Kidney epithelial cell (primary cell): ENCODE measurements around the gene VPS33B. TPM values are rescaled to one million over a fixed set of nuclear protein-coding genes. Genes with fewer than 3 reads are reported as not detected.

Source experiments
- DNase-seq: peaks from one replicate; pipeline ENCODE4 v3.0.0-alpha.2; 2010; ENCODE audit warnings: low read depth
- H3K27me3 ChIP-seq: 2 replicates; pipeline ENCODE4 v1.6.0; 2011; ENCODE audit warnings: low read length; ENCODE audit not compliant: control insufficient read depth, insufficient read depth
- H3K36me3 ChIP-seq: 2 replicates; pipeline ENCODE4 v1.5.1; 2011; ENCODE audit warnings: low read length; ENCODE audit not compliant: control insufficient read depth, insufficient read depth
- H3K4me3 ChIP-seq: 2 replicates; pipeline ENCODE4 v1.5.1; 2011; ENCODE audit warnings: low read depth, mild to moderate bottlenecking, control low read depth, low read length
- total RNA-seq: library from RNA; depleted of rRNA; stranded (reverse); fragments of >200 nt; gene quantifications from 2 replicates; pipeline ENCODE4 v1.2.3, GENCODE V29; 2015
- TF ChIP-seq, protein P1 (sequence below): IDR thresholded peaks from 2 replicates; pipeline ENCODE4 v1.5.1; 2011; ENCODE audit warnings: mild to moderate bottlenecking, moderate library complexity, low read length, control low read depth, inconsistent platforms; ENCODE audit not compliant: insufficient read depth, poor library complexity, severe bottlenecking

Gene VPS33B
- total RNA-seq, 1 donor from 2014 or later = 15.5 TPM

DNA sequence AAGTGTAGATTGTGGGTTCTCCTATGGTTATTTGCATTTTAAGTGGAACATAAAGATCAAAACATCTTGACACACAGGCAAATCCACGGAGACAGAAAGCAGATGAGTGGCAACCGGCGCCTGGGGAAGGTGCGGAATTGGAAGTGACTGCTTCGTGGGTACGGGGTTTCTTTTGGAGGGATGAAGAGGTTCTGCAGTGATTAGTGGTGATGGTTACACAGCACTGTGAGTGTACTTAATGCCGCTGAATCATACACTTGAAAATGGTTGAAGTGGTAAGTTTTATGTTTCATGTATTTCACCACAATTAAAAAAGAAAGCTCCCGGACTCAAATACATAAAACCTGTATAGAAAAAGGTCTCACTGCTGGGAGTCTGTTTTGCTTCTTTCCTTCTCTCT is 18.5 kb upstream of the VPS33B start:
- Histone ChIP-seq H3K36me3 (no peaks in the 10 kb centered on the region), H3K4me3 (no peak overlapping the region), H3K27me3 (no peaks in the 10 kb centered on the region)
- no peak for DNase-seq
- TF ChIP-seq, protein P1, sequence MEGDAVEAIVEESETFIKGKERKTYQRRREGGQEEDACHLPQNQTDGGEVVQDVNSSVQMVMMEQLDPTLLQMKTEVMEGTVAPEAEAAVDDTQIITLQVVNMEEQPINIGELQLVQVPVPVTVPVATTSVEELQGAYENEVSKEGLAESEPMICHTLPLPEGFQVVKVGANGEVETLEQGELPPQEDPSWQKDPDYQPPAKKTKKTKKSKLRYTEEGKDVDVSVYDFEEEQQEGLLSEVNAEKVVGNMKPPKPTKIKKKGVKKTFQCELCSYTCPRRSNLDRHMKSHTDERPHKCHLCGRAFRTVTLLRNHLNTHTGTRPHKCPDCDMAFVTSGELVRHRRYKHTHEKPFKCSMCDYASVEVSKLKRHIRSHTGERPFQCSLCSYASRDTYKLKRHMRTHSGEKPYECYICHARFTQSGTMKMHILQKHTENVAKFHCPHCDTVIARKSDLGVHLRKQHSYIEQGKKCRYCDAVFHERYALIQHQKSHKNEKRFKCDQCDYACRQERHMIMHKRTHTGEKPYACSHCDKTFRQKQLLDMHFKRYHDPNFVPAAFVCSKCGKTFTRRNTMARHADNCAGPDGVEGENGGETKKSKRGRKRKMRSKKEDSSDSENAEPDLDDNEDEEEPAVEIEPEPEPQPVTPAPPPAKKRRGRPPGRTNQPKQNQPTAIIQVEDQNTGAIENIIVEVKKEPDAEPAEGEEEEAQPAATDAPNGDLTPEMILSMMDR = no peak

DNA sequence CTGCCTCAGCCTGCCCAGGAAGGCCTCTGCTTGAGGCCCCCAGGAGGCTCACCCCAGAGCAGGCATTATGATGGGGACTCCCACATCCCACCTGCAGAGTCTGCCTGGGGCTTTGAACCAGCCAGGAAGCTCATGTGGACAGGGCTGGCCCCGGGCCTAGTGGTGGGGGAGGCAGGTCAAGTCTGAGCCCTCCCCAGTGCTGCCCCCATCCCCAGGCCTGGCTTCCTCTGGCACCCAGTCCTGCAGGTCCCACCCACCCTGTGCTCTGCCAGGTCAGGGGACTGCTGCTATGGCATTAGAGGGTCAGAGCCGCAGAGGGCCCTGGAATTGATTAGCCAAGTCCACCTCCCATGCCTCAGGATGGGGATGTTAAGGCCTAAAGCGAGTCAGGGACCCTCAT is 17.6 kb upstream of the VPS33B start:
- H3K27me3 ChIP-seq = no peaks in the 10 kb centered on the region
- no peak for DNase-seq
- TF ChIP-seq, protein P1 = no peak
- H3K4me3 ChIP-seq = no peak overlapping the region
- no peaks in the 10 kb centered on the region for H3K36me3 ChIP-seq

DNA sequence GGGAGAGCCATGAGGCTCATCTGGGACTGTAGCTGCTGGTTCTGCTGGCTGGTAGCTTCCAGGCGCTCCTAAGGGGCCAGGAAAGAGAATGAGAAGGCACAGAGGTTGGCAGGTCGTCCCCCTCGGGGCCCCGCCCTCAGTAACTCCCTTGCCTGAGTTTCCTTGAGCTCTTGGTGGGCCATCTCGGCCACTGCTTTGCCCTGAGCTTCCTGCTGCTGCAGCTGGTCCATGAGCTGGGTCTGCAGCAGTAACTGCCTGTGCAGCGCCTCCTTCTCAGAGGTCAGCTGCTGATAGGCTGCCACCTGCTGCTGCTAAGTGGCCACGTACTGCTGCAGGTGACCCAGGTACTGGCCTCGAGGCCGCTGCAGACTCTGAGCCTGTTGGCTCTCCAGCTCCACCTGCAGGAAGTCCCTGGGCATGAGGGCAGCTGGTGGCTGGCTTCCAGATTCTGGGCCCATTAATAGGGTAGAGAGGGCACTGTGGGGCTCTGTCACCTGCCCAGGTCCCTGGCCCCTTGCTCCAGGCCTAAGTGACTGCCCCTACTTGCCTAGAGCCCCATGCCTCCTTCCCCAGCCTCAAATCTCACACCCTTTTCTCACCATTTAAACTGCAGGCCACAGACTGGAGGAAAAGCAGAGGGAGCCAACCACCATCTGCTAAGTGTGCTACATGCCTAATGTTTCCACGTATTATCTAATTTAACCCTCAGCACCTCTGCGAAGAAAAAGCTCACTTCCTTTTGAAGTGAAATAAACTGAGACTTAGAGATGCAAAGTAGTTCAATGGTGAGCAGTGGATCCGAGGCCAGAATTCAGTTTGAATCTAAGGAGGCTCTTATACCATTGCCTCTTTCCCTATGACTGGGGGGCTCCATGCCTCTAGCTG is 10.8 kb upstream of the VPS33B start:
- TF ChIP-seq, protein P1 = peak; percentile 87
- Histone ChIP-seq H3K36me3 (no peaks in the 10 kb centered on the region), H3K27me3 (peaks cover 8% of the 10 kb centered on the region), H3K4me3 (no peak overlapping the region)
- no peak for DNase-seq

DNA sequence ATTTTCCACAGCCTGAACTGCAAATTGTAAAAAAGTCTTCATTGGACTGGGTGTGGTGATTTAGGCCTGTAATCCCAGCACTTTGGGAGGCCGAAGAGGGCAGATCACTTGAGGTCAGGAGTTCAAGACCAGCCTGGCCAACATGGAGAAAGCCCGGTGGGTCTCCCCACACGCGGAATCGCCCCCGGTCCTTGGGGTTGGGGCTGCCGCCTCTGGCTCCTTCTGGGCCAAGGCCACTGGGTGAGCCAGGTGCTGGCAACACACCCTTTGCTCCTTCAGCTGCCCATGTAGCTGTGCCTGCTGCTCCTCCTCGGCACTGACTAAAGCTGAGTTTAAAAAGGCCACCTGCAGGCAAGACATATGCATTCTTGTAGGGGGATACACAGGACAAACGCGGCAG is 9.4 kb upstream of the VPS33B start:
- H3K4me3 ChIP-seq = no peak overlapping the region
- H3K36me3 ChIP-seq = no peaks in the 10 kb centered on the region
- peaks cover 8% of the 10 kb centered on the region for H3K27me3 ChIP-seq
- TF ChIP-seq, protein P1 = no peak
- DNase-seq = no peak

DNA sequence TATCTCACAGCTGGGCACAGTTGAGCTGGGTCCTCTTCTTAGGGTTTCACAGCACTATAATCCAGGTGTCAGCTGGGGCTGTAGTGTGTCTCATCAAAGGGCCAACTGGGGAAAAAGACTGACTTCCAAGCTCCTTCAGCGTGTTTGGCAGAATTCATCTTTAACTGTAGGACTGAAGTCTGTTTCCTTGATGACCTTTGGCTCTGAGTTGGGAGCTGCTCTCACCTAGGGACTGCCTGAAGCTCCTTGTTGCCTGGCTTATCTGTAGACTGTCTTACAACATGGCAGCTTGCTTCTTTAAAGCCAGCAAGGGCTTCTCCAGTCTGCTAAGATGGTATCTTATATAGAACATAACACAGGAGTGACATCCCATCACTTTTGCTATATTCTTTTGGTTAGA is 5.3 kb upstream of the VPS33B start:
- Histone ChIP-seq H3K4me3 (no peak overlapping the region), H3K36me3 (no peaks in the 10 kb centered on the region), H3K27me3 (no peaks in the 10 kb centered on the region)
- no peak for DNase-seq
- TF ChIP-seq, protein P1 = no peak

DNA sequence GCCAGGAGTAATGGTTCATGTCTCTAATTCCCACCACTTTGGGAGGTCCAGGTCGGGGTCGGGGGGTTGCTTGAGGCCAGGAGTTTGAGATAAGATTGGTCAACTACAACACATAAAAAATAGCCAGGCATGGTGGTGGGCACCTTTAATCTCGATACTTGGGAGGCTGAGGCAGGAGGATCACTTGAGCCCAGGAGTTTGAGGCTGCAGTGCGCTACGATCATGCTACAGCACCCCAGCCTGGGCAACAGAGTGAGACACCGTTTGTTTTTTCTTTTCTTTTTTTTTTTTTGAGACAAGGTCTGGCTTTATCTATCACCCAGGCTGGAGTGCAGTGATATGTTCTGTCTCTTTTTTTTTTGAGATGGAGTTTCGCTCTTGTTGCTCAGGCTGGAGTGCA is 1.3 kb upstream of the VPS33B start:
- Histone ChIP-seq H3K4me3 (no peak overlapping the region), H3K36me3 (no peaks in the 10 kb centered on the region), H3K27me3 (no peaks in the 10 kb centered on the region)
- DNase-seq = no peak
- TF ChIP-seq, protein P1 = no peak
